IMR-90 (cell line): Measurements from ENCODE around the gene TMEM141.

Experiments
- CEBPB ChIP-seq: IDR thresholded peaks from 2 replicates; pipeline ENCODE4 v1.6.1; 2012; ENCODE audit warnings: low read depth, low read length, improper control_type of control experiment
- CHD1 ChIP-seq: IDR thresholded peaks from 2 replicates; pipeline ENCODE4 v1.6.1; 2012; ENCODE audit warnings: low read depth, low read length, improper control_type of control experiment
- CTCF ChIP-seq: conservative IDR thresholded peaks from 2 replicates; pipeline ENCODE4 v1.5.1; 2012; ENCODE audit warnings: mild to moderate bottlenecking, low read depth, low read length, improper control_type of control experiment
- MAFK ChIP-seq: IDR thresholded peaks from 2 replicates; pipeline ENCODE4 v1.6.1; 2012; ENCODE audit warnings: low read depth, low read length, improper control_type of control experiment
- NFE2L2 ChIP-seq: fragments of 150-350 bp; IDR thresholded peaks from 2 replicates; pipeline ENCODE4 v1.6.1; 2016; ENCODE audit warnings: low read depth, mild to moderate bottlenecking, low read length
- POLR2A ChIP-seq: IDR thresholded peaks from 2 replicates; pipeline ENCODE4 v1.6.1; 2012; ENCODE audit warnings: mild to moderate bottlenecking, low read depth, low read length
- RAD21 ChIP-seq: IDR thresholded peaks from 2 replicates; pipeline ENCODE4 v1.6.1; 2012; ENCODE audit warnings: low read length, improper control_type of control experiment
- RCOR1 ChIP-seq: IDR thresholded peaks from 2 replicates; pipeline ENCODE4 v1.6.1; 2012; ENCODE audit warnings: mild to moderate bottlenecking, low read length, improper control_type of control experiment; ENCODE audit not compliant: insufficient replicate concordance
- RFX5 ChIP-seq: IDR thresholded peaks from 2 replicates; pipeline ENCODE4 v1.8.0; 2012; ENCODE audit warnings: low read depth, mild to moderate bottlenecking, low read length, moderate library complexity
- SMC3 ChIP-seq: fragments of 150-350 bp; IDR thresholded peaks from 2 replicates; pipeline ENCODE4 v1.6.1; 2016; ENCODE audit warnings: low read depth, mild to moderate bottlenecking, antibody characterized with exemption, low read length, moderate library complexity
- TF ChIP-seq, protein P1 (sequence below): fragments of 150-350 bp; IDR thresholded peaks from 2 replicates; pipeline ENCODE4 v1.6.1; 2016; ENCODE audit warnings: low read depth, mild to moderate bottlenecking, low read length, moderate library complexity, borderline replicate concordance

GRCh38 chr9:136831720-136832104 is 40.6 kb downstream of the TMEM141 start:
- TF ChIP-seq, protein P1, sequence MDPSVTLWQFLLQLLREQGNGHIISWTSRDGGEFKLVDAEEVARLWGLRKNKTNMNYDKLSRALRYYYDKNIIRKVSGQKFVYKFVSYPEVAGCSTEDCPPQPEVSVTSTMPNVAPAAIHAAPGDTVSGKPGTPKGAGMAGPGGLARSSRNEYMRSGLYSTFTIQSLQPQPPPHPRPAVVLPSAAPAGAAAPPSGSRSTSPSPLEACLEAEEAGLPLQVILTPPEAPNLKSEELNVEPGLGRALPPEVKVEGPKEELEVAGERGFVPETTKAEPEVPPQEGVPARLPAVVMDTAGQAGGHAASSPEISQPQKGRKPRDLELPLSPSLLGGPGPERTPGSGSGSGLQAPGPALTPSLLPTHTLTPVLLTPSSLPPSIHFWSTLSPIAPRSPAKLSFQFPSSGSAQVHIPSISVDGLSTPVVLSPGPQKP = no peak
- TF ChIP-seq CTCF = no peak
- TF ChIP-seq RCOR1 = no peak
- TF ChIP-seq CEBPB = no peak
- no peak for TF ChIP-seq POLR2A
- TF ChIP-seq RFX5 = no peak
- TF ChIP-seq MAFK = no peak
- no peak for TF ChIP-seq CHD1
- TF ChIP-seq NFE2L2 = no peak
- TF ChIP-seq SMC3 = no peak
- TF ChIP-seq RAD21 = no peak
